ENCODE measurements around the gene TMEM132D. TPM values are rescaled to one million over a fixed set of nuclear protein-coding genes. Genes with fewer than 3 reads are reported as not detected.

The TMEM132D gene
- total and polyA plus RNA-seq, 4 donors, result 0.01 to 0.14 (median 0.08) TPM

- TF ChIP-seq SP1 (IDR thresholded peaks at IDR 0.05), result no peak
- TF ChIP-seq FOXA2 (IDR thresholded peaks at IDR 0.05), result no peak
- no peak for TF ChIP-seq NR2F2 (IDR thresholded peaks at IDR 0.05)
- Histone ChIP-seq H3K27ac (ENCODE audit: low read depth in 1 of 2, low read length in 2 of 2) (no peak overlapping the region), H3K9ac (ENCODE audit: low read depth in 1 of 2, low read length in 2 of 2) (no peak overlapping the region), H3K4me1 (ENCODE audit: control insufficient read depth in 4 of 4, insufficient read depth in 4 of 4, low read length in 3 of 4) (no peaks in the 10 kb centered on the region), H3K4me3 (ENCODE audit: low read depth in 1 of 3, low read length in 3 of 3) (no peak overlapping the region), H3K27me3 (ENCODE audit: control insufficient read depth in 4 of 4, insufficient read depth in 4 of 4, low read length in 3 of 4) (no peaks in the 10 kb centered on the region), H3K36me3 (ENCODE audit: control insufficient read depth in 4 of 4, insufficient read depth in 3 of 4, low read depth in 1 of 4, low read length in 3 of 4) (no peaks in the 10 kb centered on the region), H3K9me3 (ENCODE audit: control insufficient read depth in 4 of 4, low read length in 3 of 4) (peaks cover 0 to 2% (median under 1%) of the 10 kb centered on the region in 4 donors)
- 72% methylated on average over 4 of the region's 4 CpGs for WGBS
- DNase-seq (ENCODE audit: low spot score), result no peak
Measured at GRCh38 chr12:129675496-129675895, 228.3 kb downstream of the TMEM132D start.

GRCh38 chr12:129673806-129674205 is 230.0 kb downstream of the TMEM132D start:
- Histone ChIP-seq H3K9me3 (ENCODE audit: control insufficient read depth in 4 of 4, low read length in 3 of 4) (no peaks in the 10 kb centered on the region), H3K36me3 (ENCODE audit: control insufficient read depth in 4 of 4, insufficient read depth in 3 of 4, low read depth in 1 of 4, low read length in 3 of 4) (no peaks in the 10 kb centered on the region), H3K4me3 (ENCODE audit: low read depth in 1 of 3, low read length in 3 of 3) (no peak overlapping the region), H3K27me3 (ENCODE audit: control insufficient read depth in 4 of 4, insufficient read depth in 4 of 4, low read length in 3 of 4) (no peaks in the 10 kb centered on the region), H3K9ac (ENCODE audit: low read depth in 1 of 2, low read length in 2 of 2) (no peak overlapping the region), H3K4me1 (ENCODE audit: control insufficient read depth in 4 of 4, insufficient read depth in 4 of 4, low read length in 3 of 4) (no peaks in the 10 kb centered on the region), H3K27ac (ENCODE audit: low read depth in 1 of 2, low read length in 2 of 2) (no peak overlapping the region)
- DNase-seq (ENCODE audit: low spot score), result no peak
- TF ChIP-seq JUND (IDR thresholded peaks at IDR 0.05) (no peak), HNF4A (conservative IDR thresholded peaks at IDR 0.05) (no peak), HNF4G (IDR thresholded peaks at IDR 0.05) (no peak), MAX (IDR thresholded peaks at IDR 0.05) (no peak), RAD21 (IDR thresholded peaks at IDR 0.05) (no peak), GABPA (IDR thresholded peaks at IDR 0.05 in 1 of 2, conservative IDR thresholded peaks at IDR 0.05 in 1 of 2) (no peak), CTCF (IDR thresholded peaks at IDR 0.05; ENCODE audit: low read depth, low read length, missing input control) (no peak), RXRA (IDR thresholded peaks at IDR 0.05) (no peak), NR2F2 (IDR thresholded peaks at IDR 0.05) (no peak), YY1 (IDR thresholded peaks at IDR 0.05) (no peak), TAF1 (conservative IDR thresholded peaks at IDR 0.05) (no peak)
- TF ChIP-seq, protein P1, sequence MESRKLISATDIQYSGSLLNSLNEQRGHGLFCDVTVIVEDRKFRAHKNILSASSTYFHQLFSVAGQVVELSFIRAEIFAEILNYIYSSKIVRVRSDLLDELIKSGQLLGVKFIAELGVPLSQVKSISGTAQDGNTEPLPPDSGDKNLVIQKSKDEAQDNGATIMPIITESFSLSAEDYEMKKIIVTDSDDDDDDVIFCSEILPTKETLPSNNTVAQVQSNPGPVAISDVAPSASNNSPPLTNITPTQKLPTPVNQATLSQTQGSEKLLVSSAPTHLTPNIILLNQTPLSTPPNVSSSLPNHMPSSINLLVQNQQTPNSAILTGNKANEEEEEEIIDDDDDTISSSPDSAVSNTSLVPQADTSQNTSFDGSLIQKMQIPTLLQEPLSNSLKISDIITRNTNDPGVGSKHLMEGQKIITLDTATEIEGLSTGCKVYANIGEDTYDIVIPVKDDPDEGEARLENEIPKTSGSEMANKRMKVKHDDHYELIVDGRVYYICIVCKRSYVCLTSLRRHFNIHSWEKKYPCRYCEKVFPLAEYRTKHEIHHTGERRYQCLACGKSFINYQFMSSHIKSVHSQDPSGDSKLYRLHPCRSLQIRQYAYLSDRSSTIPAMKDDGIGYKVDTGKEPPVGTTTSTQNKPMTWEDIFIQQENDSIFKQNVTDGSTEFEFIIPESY (IDR thresholded peaks at IDR 0.05), result no peak
- 65% methylated on average over 5 of the region's 5 CpGs for WGBS

DNA sequence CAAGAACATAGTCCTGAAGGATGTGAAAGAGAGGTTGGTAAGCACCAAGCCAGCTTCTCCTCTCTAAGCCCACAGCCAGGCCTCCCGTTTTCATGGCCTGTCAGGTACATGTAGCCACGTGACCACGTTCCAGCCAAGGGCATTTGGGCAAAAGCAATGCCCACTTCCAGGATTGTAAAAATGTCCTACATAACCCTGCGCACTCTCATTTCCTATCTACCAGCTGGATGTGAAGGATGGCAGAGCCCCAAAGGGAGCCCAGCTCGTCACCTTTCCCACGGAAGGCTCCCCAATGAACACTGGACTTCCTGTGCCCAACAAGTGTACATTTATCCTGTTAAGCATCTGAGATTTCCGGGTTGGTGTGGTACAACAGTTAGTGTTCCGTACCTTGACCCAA is 231.7 kb downstream of the TMEM132D start:
- Histone ChIP-seq H3K9me3 (ENCODE audit: control insufficient read depth in 4 of 4, low read length in 3 of 4) (no peaks in the 10 kb centered on the region), H3K4me3 (ENCODE audit: low read depth in 1 of 3, low read length in 3 of 3) (no peak overlapping the region), H3K4me1 (ENCODE audit: control insufficient read depth in 4 of 4, insufficient read depth in 4 of 4, low read length in 3 of 4) (no peaks in the 10 kb centered on the region), H3K27me3 (ENCODE audit: control insufficient read depth in 4 of 4, insufficient read depth in 4 of 4, low read length in 3 of 4) (no peaks in the 10 kb centered on the region), H3K36me3 (ENCODE audit: control insufficient read depth in 4 of 4, insufficient read depth in 3 of 4, low read depth in 1 of 4, low read length in 3 of 4) (no peaks in the 10 kb centered on the region), H3K27ac (ENCODE audit: low read depth in 1 of 2, low read length in 2 of 2) (no peak overlapping the region), H3K9ac (ENCODE audit: low read depth in 1 of 2, low read length in 2 of 2) (no peak overlapping the region)
- TF ChIP-seq CTCF (IDR thresholded peaks at IDR 0.05; ENCODE audit: low read depth, low read length, missing input control), result no peak
- no peak for DNase-seq (ENCODE audit: low spot score)
- 67% methylated on average over 8 of the region's 8 CpGs for WGBS

All from liver (tissue), 9 donors.